ENCODE measurements around the gene DCDC2C.

DCDC2C gene

DNA sequence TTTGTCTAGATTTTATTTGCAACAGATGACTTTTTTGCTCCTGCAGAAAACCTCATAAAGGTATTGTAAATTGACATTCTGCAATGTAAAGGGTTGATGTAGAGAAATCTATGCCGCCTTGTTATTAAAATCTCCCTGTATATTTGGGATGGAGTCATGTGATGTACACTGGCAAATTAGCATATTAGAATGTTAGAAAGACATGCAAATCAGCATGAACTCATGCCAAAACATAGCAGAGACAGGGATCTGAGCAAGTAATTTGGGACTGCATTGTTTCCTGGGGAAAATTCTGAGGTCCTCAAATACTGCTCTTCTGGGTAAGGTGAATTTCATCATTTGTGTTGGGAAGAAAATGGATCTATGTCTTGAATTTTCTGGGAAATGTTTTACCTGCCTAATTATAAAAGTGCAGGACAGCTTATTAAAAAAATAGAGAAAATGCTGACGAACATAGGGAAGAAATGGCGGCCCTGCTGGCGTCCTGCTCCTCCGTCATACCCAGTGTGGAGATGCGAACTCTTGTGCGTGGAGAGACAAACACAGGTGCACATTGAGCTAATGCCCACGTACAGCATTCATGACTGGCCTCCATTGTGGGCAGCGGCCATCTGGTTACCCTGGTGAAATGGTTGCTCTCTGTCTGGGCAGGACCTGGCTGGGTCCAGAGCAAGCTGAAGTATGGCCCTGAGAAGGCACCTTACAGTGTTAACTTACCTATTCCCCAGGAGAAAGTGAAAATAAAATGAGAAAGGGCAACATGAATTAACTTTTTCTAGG is 29.1 kb upstream of the DCDC2C start:
- no peak for DNase-seq

- no peak for DNase-seq
Measured at GRCh38 chr2:3675687-3676086, 27.7 kb upstream of the DCDC2C start.

DNA sequence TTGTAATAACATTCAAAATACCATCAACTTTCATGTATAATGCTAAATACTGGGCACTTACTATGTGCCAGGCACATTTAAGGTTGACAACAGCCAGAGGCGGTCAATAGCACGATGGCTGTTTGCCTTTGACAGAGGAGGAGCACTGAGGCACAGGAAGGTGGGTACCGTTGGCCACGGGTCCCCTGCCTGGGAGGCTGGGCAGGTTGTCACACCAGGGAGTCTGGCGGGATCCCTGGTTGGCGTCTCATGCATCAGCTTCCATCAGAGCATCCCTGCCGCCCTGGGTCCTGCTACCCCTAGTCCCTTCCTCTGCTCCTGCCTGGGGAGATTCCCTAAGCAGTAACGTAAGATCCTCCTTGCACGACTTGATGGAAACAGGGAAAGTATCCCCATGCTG is 25.9 kb upstream of the DCDC2C start:
- DNase-seq: no peak

GRCh38 chr2:3678212-3678611 is 25.2 kb upstream of the DCDC2C start:
- no peak for DNase-seq

- DNase-seq: no peak
Measured at GRCh38 chr2:3679180-3679579, 24.2 kb upstream of the DCDC2C start.

- no peak for DNase-seq
Measured at GRCh38 chr2:3679616-3680393, 23.6 kb upstream of the DCDC2C start.

GRCh38 chr2:3680548-3681345 is 22.6 kb upstream of the DCDC2C start:
- DNase-seq: no peak

DNA sequence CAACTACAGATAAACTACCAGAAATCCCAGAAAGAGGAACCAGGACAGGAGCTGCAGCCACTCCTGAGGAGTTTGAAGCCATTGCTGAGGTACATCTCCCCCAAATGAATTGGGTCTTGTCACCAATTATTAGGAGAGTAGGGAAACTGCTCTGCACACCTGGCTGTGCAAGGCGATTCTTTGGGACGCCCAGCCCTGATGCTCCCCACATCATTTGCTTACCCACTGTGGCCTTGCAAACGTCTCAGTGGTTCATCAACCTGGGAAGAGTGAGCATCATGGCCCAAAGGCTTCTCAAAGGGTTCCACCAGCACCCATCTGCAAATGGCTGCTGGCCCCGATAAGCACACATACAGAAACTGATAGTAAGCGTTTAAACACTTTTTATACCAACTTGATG is 21.8 kb upstream of the DCDC2C start:
- no peak for DNase-seq

GRCh38 chr2:3682811-3683210 is 20.6 kb upstream of the DCDC2C start:
- no peak for DNase-seq

- no peak for DNase-seq
Measured at GRCh38 chr2:3683748-3684454, 19.5 kb upstream of the DCDC2C start.

GRCh38 chr2:3689998-3690748 is 13.2 kb upstream of the DCDC2C start:
- no peak for DNase-seq

DNA sequence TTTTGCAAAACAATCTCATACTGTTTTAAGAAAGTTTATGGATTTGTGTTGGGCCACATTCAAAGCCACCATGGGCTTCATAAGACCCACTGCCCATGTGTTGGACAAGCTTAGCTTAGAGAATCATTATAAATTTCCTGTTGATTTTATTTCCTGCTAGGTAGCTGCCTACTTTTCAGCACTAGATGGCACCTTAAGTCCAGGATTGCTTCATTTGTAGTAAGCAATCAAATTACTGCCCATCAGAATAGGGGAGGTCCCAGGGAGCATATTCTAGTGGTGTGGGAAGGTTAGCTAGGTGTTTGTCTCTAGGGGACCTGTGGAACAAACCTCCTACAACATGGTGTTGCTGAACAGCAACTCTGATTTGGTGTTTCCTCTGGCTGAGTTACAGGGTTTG is 11.0 kb upstream of the DCDC2C start:
- no peak for DNase-seq

DNA sequence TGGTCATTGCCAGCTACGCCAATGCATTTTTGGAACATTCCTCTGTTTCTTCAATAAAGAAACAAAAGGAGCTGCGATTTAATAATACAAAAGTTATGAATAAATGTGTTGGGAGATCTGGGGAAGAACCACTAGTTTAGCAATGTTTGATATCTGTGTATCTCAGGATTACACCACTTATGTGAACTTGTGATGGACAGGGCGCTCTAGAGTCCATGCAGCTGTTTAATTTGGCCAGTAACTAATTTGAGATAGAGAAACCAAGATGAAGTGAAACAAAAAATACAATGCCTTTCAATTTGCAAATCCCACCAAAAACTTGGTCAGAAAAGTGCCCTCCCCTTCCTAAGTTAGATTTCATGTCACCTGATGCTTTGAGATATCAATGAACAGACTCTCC is 6.8 kb upstream of the DCDC2C start:
- DNase-seq: no peak

DNA sequence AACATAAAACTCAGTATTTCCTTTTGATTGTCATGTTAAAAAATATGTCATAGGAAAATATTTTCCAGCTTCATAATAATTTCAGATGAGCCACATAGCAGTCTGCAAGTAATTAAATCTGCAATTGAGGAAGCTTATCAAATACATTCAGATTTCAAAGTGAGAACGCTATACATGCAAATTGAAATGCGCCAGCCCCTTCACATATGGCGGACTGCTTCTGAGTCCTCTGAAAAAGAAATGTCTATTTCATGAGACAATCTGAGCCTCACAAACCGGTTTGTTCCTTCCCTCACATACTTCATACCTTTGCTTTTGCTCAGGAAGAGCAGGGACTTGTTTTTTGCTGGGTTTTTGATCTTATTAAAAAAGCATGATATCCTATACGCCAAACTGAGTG is 2.3 kb upstream of the DCDC2C start:
- no peak for DNase-seq

DNA sequence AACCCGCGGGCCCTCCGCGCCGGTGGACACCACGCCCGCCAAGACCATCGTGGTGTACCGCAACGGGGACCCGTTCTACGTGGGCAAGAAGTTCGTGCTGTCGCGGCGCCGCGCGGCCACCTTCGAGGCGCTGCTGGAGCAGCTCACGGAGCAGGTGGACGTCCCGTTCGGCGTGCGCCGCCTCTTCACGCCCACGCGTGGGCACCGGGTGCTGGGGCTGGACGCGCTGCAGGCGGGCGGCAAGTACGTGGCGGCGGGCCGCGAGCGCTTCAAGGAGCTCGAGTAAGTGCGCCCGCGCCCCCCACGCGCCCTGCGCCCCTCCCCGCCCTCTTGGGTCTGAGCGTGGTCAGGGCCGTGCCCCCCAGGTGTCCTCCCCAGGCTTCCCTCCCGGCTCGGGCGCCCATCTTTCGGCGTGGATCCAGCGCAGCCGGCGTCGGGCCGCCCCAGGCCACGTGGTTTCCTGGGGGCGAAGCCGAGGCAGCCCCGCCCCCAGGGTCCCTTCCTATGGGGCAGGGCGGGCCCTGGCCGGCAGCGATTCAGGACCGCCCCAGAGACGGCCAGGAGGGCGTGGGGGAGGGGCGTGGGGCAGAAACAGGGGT is 481 bp downstream of the DCDC2C start:
- no peak for DNase-seq

DNA sequence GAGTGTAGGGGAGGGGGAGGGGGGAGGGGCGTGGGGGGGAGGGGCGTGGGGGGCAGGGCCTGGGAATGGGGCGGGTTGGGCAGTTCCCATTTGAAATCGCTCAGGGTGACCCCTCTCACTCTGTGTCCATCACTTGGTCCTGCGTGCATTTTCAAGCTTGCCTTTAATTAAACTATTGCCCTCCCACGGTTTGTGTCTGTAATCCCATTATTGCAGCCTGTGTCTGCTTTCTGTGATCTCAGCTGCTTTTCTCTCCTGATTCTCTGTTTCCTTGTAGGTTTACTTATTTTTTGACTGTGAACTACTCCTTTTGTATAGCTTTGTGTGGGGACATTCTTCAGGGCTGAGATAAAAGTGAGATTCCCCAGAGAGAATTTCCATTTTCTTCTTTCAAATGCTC is 1.3 kb downstream of the DCDC2C start:
- no peak for DNase-seq

DNA sequence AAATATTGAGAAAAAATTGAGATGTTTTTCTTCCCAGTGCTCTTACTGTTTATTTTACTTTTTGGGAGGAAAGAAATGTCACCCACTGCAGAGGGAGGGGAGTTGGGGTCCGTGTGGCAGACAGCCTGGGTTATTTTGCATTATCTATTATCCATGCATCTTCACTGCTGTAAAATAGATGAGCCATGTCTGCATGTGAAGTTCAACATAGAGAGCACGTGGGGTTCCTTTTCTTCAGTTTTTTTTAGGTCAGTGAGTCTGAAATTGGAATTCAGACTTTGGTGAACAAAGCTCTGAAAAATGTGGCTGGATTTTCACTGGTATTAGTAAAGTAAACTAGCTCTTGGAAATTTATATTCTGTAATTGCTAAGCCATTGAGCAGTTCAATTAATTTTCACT is 2.4 kb downstream of the DCDC2C start:
- no peak for DNase-seq

- DNase-seq: no peak
Measured at GRCh38 chr2:3706892-3707291, 3.5 kb downstream of the DCDC2C start.

GRCh38 chr2:3708576-3708975 is 5.2 kb downstream of the DCDC2C start:
- no peak for DNase-seq

DNA sequence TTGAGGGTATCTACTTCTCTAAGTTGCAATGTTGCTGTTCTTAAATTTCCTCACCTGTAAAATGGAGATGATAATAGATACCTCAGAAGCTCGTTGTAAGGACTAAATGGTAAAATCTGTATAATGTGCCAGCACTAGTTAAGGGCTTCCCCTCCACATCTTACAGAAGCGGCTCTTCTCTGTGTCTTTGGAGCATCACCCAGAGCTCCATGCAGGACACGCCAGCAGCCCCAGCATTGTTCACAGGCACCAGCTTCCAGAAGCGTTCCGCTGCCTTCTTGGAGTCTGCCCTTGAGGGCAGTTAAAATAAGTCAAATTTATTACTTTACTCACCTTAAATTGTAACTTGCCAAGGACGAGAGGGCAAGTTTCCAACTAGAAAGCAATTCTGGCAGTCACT is 5.8 kb downstream of the DCDC2C start:
- no peak for DNase-seq

- DNase-seq: no peak
Measured at GRCh38 chr2:3712424-3712823, 9.0 kb downstream of the DCDC2C start.

Measured in SIG-M5 (cell line).